GM23338 (cell line): ENCODE measurements around the gene SIGLEC7. TPM values are rescaled to one million over a fixed set of nuclear protein-coding genes. Genes with fewer than 3 reads are reported as not detected.
A peak's percentile ranks its signal among the peaks of the same experiment; 100 is the strongest.

Experiments
- ATAC-seq: fragments of 200-7000 bp; cut with Tn5 transposase; 3 replicates; pipeline ENCODE4 v1.9.1; 2020
- DNase-seq: peaks from one replicate; pipeline ENCODE4 v3.0.0-alpha.2; 2015; ENCODE audit warnings: low spot score
- H2AFZ ChIP-seq: fragments of 200-600 bp; sonication (generic); 2 replicates; pipeline ENCODE4 v1.8.0; 2016; ENCODE audit warnings: antibody characterized with exemption, mild to moderate bottlenecking, moderate library complexity
- H3F3A ChIP-seq: fragments of 200-600 bp; sonication (generic); replicated peaks from 2 replicates; pipeline ENCODE4 v1.8.0; 2017; ENCODE audit warnings: antibody characterized with exemption, mixed run types, low read depth
- H3K27ac ChIP-seq: fragments of 200-600 bp; sonication (generic); 2 replicates; pipeline ENCODE4 v1.6.1; 2016; ENCODE audit warnings: low read depth
- H3K27me3 ChIP-seq: fragments of 200-600 bp; sonication (generic); 2 replicates; pipeline ENCODE4 v1.8.0; 2016; ENCODE audit warnings: mild to moderate bottlenecking, mixed run types, moderate library complexity; ENCODE audit not compliant: insufficient read depth
- H3K36me3 ChIP-seq: fragments of 200-600 bp; sonication (generic); 2 replicates; pipeline ENCODE4 v1.8.0; 2016; ENCODE audit warnings: mild to moderate bottlenecking; ENCODE audit not compliant: insufficient read depth
- H3K4me1 ChIP-seq: fragments of 200-600 bp; sonication (generic); 2 replicates; pipeline ENCODE4 v1.8.0; 2016; ENCODE audit warnings: mild to moderate bottlenecking, moderate library complexity; ENCODE audit not compliant: insufficient read depth
- H3K4me2 ChIP-seq: fragments of 200-600 bp; sonication (generic); 2 replicates; pipeline ENCODE4 v1.7.1; 2017; ENCODE audit warnings: mixed run types
- H3K4me3 ChIP-seq: fragments of 200-600 bp; sonication (generic); 2 replicates; pipeline ENCODE4 v1.6.1; 2016; ENCODE audit warnings: mixed run types
- H3K79me2 ChIP-seq: fragments of 200-600 bp; sonication (generic); replicated peaks from 2 replicates; pipeline ENCODE4 v1.8.0; 2017; ENCODE audit warnings: mild to moderate bottlenecking; ENCODE audit not compliant: insufficient read depth
- H3K9me2 ChIP-seq: fragments of 200-600 bp; sonication (generic); 2 replicates; pipeline ENCODE4 v1.8.0; 2017; ENCODE audit not compliant: insufficient read depth
- H4K20me1 ChIP-seq: fragments of 200-600 bp; sonication (generic); replicated peaks from 2 replicates; pipeline ENCODE4 v1.8.0; 2017; ENCODE audit warnings: mild to moderate bottlenecking; ENCODE audit not compliant: insufficient read depth
- H3K27ac Mint-ChIP-seq: 2 replicates; pipeline ENCODE4 v1.8.0; 2020; ENCODE audit warnings: inconsistent platforms, mild to moderate bottlenecking, moderate library complexity, mixed read lengths
- H3K27me3 Mint-ChIP-seq: 3 replicates; pipeline ENCODE4 v1.8.0; 2022; ENCODE audit warnings: low read depth, mild to moderate bottlenecking, moderate library complexity, mixed read lengths, inconsistent platforms; ENCODE audit not compliant: insufficient read depth, poor library complexity
- H3K36me3 Mint-ChIP-seq: 3 replicates; pipeline ENCODE4 v1.8.0; 2021; ENCODE audit warnings: low read depth, mild to moderate bottlenecking, inconsistent platforms, moderate library complexity, mixed read lengths
- H3K4me1 Mint-ChIP-seq: 3 replicates; pipeline ENCODE4 v1.8.0; 2020; ENCODE audit warnings: mild to moderate bottlenecking, inconsistent platforms, mixed read lengths
- H3K4me3 Mint-ChIP-seq: 3 replicates; pipeline ENCODE4 v1.8.0; 2021; ENCODE audit warnings: moderate library complexity, mild to moderate bottlenecking, inconsistent platforms, mixed read lengths
- H3K9me3 Mint-ChIP-seq: 3 replicates; pipeline ENCODE4 v1.8.0; 2020; ENCODE audit warnings: moderate library complexity, mild to moderate bottlenecking, inconsistent platforms, mixed read lengths
- CREB1 ChIP-seq: fragments of 250-450 bp; sonication (Bioruptor Pico); IDR thresholded peaks from 2 replicates; pipeline ENCODE4 v1.5.0; 2020; ENCODE audit warnings: low read depth, mild to moderate bottlenecking, moderate library complexity
- CTCF ChIP-seq, 2 experiments: fragments of 200-600 bp in 1 of 2; sonication (generic) in 1 of 2; conservative IDR thresholded peaks; 2 replicates each; pipeline versions ENCODE4 v1.5.1 to v1.6.1; 2016 to 2017; ENCODE audit warnings: antibody characterized with exemption in 2 of 2, low read depth in 2 of 2, mild to moderate bottlenecking in 2 of 2, moderate library complexity in 1 of 2
- REST ChIP-seq: IDR thresholded peaks from one replicate; pipeline ENCODE4 v1.6.1; 2018; ENCODE audit warnings: antibody characterized with exemption; ENCODE audit not compliant: unreplicated experiment
- ZNF114 ChIP-seq: fragments of 250-450 bp; sonication (Bioruptor Pico); IDR thresholded peaks from 2 replicates; pipeline ENCODE4 v1.5.0; 2020; ENCODE audit warnings: mild to moderate bottlenecking, moderate library complexity
- ZNF462 ChIP-seq: fragments of 250-450 bp; sonication (Bioruptor Pico); IDR thresholded peaks from 2 replicates; pipeline ENCODE4 v1.5.0; 2020; ENCODE audit warnings: mild to moderate bottlenecking, moderate library complexity
- polyA plus RNA-seq: library from polyadenylated mRNA; unstranded; fragments of >200 nt; fragmentation: Nextera tagmentation; extraction: Ambion mirVana; gene quantifications from 2 replicates; pipeline ENCODE4 v1.2.1, GENCODE V29; 2016
- total RNA-seq: library from RNA; depleted of rRNA; stranded (reverse); fragments of >200 nt; shearing (Covaris generic); gene quantifications from 2 replicates; pipeline ENCODE4 v1.2.3, GENCODE V29; 2014

SIGLEC7 gene
- total and polyA plus RNA-seq, 2 experiments from 2014 or later = not detected

GRCh38 chr19:51157265-51157664, 15.2 kb downstream of the SIGLEC7 start (continued):
- no peak for TF ChIP-seq ZNF462
- TF ChIP-seq REST = no peak

- Histone ChIP-seq H3K36me3 (no peaks in the 10 kb centered on the region), H3K4me1 (no peaks in the 10 kb centered on the region), H3K4me3 (no peak overlapping the region), H3K9me2 (no peaks in the 10 kb centered on the region), H3K27ac (no peak overlapping the region), H3K79me2 (no peaks in the 10 kb centered on the region), H3F3A (no peaks in the 10 kb centered on the region), H3K4me2 (no peak overlapping the region), H4K20me1 (no peaks in the 10 kb centered on the region), H3K27me3 (no peaks in the 10 kb centered on the region), H2AFZ (peak overlapping the region; percentile 73; the same call in 1 of the 2 replicates)
- Mint-ChIP-seq H3K27me3 (peaks cover 7% of the 10 kb centered on the region), H3K9me3 (no peaks in the 10 kb centered on the region; the same call in 2 of the 3 replicates), H3K27ac (peak overlapping the region; percentile 46), H3K36me3 (no peaks in the 10 kb centered on the region), H3K4me1 (peaks cover 4% of the 10 kb centered on the region; the same call in 1 of the 3 replicates), H3K4me3 (no peak overlapping the region)
- DNase-seq = peak; percentile 93
- TF ChIP-seq CTCF (conservative IDR thresholded peaks at IDR 0.05; ENCODE audit: low read depth in 2 of 2) = peak; percentile 96 to 97
- TF ChIP-seq ZNF114 (CRISPR knock-in tag) = no peak
- no peak; the same call in 1 of the 2 replicates for TF ChIP-seq CREB1 (CRISPR knock-in tag)
- ATAC-seq = peak; percentile 90
These were observed 16.5 kb downstream of the SIGLEC7 start for GRCh38 chr19:51158474-51159129.
